Dendritic cell treated with granulocyte-macrophage colony-stimulating factor and Interleukin-4, amounts not matched to agents 40 ng/mL and 50 ng/mL, for 4 days (primary cell): ENCODE results near the gene SPDYE17.
"Not testable (repeated sequence)": the region's sequence is repeated elsewhere in the genome, so short reads cannot be mapped to it uniquely, and the experiment has no call there.

ENCODE experiments used
- H3K27ac Mint-ChIP-seq: one replicate; pipeline ENCODE4 v1.8.0; 2022; ENCODE audit warnings: mild to moderate bottlenecking, mixed read lengths
- H3K27me3 Mint-ChIP-seq: one replicate; pipeline ENCODE4 v1.8.0; 2022; ENCODE audit warnings: mild to moderate bottlenecking, mixed read lengths
- H3K36me3 Mint-ChIP-seq: one replicate; pipeline ENCODE4 v1.8.0; 2022; ENCODE audit warnings: low read depth, mixed read lengths
- H3K4me1 Mint-ChIP-seq: one replicate; pipeline ENCODE4 v1.8.0; 2022; ENCODE audit warnings: low read depth, mixed read lengths
- H3K4me3 Mint-ChIP-seq: one replicate; pipeline ENCODE4 v1.8.0; 2022; ENCODE audit warnings: mild to moderate bottlenecking, moderate library complexity, mixed read lengths
- H3K9me3 Mint-ChIP-seq: one replicate; pipeline ENCODE4 v1.8.0; 2022; ENCODE audit warnings: mixed read lengths
- intact Hi-C: fragments of 100-400 bp; cut with micrococcal nuclease; formaldehyde crosslinking; loops from one replicate; pipeline ENCODE4 v1.15.0; 2022

Gene SPDYE17, protein sequence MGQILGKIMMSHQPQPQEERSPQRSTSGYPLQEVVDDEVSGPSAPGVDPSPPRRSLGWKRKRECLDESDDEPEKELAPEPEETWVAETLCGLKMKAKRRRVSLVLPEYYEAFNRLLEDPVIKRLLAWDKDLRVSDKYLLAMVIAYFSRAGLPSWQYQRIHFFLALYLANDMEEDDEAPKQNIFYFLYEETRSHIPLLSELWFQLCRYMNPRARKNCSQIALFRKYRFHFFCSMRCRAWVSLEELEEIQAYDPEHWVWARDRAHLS

DNA sequence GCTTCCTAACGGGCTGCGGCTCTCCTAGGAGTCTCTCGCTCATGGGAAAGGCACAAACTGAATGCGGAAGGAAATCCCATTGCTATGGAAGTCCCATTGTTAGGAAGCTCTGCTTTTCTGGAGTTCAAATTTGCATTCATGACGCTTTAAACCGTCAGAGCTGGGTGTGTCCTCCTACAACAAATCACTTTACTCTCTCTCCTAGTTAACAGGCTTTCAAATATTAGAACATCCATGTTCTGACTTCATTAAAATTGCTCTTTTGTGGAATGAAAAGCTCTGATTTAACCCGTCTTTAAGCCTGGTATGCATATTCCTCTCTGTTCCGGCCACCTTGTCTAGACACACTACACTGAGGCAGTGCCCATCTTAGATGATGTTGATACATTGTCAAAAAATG lies at the start of gene SPDYE17:
Gene SPDYE17 (minus strand): TSS at position 101 of the 400 bp plus-strand sequence. CDS start 1,791 bp downstream, outside the sequence.
- H3K4me3 Mint-ChIP-seq, H3K4me1 Mint-ChIP-seq, H3K27me3 Mint-ChIP-seq, H3K9me3 Mint-ChIP-seq, intact Hi-C loops, H3K36me3 Mint-ChIP-seq, H3K27ac Mint-ChIP-seq: not testable (repeated sequence)

DNA sequence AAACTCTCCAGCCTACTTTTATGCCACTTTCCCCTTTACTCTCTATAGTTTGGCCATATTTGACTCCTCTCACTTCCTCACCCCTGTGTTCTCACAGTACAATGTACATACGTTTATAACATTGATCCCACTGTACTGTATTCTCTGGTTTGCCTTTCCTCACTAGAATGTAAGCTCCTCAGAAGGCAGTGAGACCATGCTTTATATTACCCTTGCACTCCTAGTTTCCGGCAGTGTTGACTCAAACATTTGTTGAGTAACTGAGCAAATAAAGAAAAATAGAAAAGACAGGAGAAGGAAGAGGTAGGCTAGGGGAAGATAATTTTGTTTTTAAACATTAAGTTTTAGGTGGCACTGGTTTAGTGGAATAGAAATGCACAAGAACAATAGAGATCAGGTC lies 48.1 kb upstream of the SPDYE17 start:
- H3K27me3 Mint-ChIP-seq, H3K27ac Mint-ChIP-seq, H3K4me3 Mint-ChIP-seq, intact Hi-C loops, H3K36me3 Mint-ChIP-seq, H3K4me1 Mint-ChIP-seq, H3K9me3 Mint-ChIP-seq: not testable (repeated sequence)

DNA sequence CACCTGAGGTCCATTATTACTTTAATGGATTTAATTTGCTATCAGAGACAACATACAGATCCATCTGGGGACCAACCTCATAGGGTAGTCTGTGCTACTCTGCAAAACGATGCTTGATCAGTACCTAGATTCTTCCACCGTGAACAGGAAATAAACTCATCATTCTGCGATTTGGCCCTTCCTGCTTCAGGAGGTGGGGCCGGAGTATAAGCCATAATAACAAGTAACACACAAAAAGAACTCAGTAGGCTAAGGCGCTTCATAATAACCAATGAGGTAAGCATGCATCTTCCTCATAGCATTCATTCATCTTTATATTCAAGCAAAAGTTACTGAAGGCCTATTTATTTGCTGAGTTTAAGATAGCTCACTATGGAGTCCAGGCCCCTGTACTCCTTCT lies 47.5 kb upstream of the SPDYE17 start:
- not testable (repeated sequence) for H3K9me3 Mint-ChIP-seq

DNA sequence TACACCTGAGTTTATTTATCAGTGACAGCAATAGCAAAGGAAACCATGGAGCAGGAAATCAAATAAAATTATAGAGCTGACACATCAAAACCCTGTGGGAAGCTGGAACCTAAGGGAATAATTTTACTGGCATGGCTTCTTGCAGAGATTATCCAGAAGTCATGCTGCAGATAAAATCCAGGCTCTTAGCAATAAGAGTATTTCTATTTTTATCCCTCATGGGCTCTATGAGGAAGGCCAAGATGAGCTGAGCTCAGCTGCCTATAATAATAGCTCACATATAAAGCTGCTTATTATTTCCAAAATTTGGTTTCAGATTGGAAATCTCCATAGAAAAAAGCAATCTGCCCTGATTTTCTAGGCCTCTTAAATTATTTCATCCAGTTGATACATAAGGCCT lies 47.0 kb upstream of the SPDYE17 start:
- H3K4me1 Mint-ChIP-seq, intact Hi-C loops, H3K27ac Mint-ChIP-seq, H3K4me3 Mint-ChIP-seq, H3K9me3 Mint-ChIP-seq, H3K27me3 Mint-ChIP-seq: not testable (repeated sequence)
- peaks cover 14% of the 10 kb centered on the region for H3K36me3 Mint-ChIP-seq

More for the DNA sequence above, 47.5 kb upstream of the SPDYE17 start:
- H3K4me1 Mint-ChIP-seq, H3K27me3 Mint-ChIP-seq, intact Hi-C loops, H3K27ac Mint-ChIP-seq, H3K36me3 Mint-ChIP-seq, H3K4me3 Mint-ChIP-seq: not testable (repeated sequence)

DNA sequence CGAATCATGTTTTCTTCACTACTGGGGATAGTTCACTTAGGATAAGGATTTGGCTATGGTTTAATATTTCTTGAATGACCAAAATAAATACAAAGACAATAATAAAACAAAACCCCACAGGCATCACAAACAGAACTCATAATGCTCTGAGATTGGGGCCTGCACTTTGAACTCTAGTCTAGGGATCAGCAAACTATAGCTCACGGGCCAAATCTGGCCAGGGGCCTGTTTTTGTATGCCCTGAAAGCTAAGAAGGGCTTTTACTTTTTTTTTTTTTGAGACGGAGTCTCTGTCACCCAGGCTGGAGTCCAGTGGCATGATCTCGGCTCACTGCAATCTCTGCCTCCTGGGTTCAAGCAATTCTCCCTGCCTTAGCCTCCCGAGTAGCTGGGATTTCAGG lies 44.9 kb upstream of the SPDYE17 start:
- H3K27me3 Mint-ChIP-seq, H3K4me1 Mint-ChIP-seq, H3K9me3 Mint-ChIP-seq, intact Hi-C loops, H3K4me3 Mint-ChIP-seq, H3K27ac Mint-ChIP-seq: not testable (repeated sequence)
- H3K36me3 Mint-ChIP-seq, result peaks cover 17% of the 10 kb centered on the region

DNA sequence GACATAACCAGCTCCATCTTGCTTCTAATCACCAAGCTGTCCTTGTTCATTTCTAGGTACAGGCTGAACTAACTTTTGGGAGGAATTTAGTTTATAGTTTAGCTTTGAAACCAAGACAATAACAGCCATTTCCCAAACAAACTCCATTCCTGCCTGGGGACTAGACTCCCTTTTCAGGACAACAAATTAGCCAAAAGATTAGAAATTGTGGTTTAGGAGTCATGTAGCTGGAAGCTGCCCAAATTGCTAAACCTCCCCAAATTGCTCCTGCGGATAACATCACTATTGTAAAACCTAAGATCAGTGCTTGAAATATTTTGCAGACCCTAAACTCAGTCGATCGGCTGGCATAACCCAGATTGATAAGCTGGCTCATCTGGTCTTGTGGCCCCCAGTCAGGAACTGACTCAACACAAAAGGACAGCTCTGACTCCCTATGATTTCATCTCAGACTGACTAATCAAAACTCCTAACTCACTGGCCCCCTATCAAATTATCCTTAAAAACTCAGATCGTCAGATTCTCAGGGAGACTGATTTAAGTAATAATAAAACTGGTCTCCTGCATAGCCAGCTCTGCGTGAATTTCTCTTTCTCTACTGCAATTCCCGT lies 42.7 kb upstream of the SPDYE17 start:
- H3K9me3 Mint-ChIP-seq, H3K27me3 Mint-ChIP-seq, H3K4me3 Mint-ChIP-seq, H3K27ac Mint-ChIP-seq, H3K4me1 Mint-ChIP-seq, intact Hi-C loops: not testable (repeated sequence)
- H3K36me3 Mint-ChIP-seq, result peaks cover 39% of the 10 kb centered on the region

DNA sequence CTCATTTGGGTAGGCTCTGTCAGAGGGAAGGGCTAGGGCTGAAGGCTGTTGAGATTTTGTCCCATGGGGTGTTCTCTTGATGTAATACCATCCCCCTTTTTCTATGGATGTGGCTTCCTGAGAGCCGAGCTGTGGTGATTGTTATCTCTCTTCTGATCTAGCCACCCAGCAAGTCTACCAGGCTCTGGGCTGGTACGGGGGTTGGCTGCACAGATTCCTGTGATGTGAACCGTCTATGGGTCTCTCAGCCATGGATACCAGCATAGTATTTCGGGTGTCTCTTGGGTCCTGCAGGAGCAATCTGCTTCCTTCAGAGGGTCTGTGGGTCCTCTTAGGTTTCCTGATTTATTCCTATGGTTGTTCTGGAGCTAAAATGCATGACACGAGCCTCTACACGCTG lies 38.9 kb upstream of the SPDYE17 start:
- H3K36me3 Mint-ChIP-seq, result peaks cover 42% of the 10 kb centered on the region
- H3K9me3 Mint-ChIP-seq, intact Hi-C loops, H3K27me3 Mint-ChIP-seq, H3K4me3 Mint-ChIP-seq, H3K27ac Mint-ChIP-seq, H3K4me1 Mint-ChIP-seq: not testable (repeated sequence)

DNA sequence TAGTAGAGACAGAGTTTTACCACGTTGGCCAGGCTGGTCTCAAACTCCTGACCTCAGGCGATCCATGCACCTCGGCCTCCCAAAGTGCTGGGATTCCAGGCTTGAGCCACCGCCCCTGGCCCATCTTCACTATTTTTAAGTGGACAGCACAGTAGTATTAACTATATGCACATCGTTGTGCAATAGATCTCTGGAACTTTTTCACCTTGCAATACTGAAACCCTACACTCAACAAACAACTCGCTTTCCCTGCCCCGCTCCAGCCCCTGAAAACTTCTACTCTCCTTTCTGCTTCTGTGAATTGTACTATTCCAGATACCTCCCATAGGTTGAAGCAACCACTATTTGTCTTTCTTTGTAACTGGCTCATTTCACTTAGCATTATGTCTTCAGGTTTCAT lies 33.7 kb upstream of the SPDYE17 start:
- H3K36me3 Mint-ChIP-seq, result peaks cover 30% of the 10 kb centered on the region
- H3K4me3 Mint-ChIP-seq, H3K27ac Mint-ChIP-seq, H3K4me1 Mint-ChIP-seq, H3K27me3 Mint-ChIP-seq, intact Hi-C loops, H3K9me3 Mint-ChIP-seq: not testable (repeated sequence)

DNA sequence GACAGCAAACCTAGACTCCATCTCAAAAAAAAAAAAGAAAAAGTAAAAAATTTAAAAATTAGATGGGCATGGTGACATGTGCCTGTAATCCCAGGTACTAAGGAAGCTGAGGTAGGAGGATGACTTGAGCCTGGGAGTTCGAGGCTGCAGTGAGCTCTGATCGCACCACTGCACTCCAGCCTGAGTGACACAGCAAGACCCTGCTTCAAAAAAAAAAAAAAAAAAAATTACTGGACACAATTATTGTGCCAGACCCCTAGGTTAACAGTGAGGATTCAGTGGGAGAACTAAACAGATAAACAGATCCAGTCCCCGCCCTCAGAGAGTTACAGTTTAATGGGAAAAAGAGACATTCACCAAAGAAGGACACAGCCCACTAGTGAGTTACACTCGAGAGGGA lies 31.6 kb upstream of the SPDYE17 start:
- H3K36me3 Mint-ChIP-seq, result peaks cover 24% of the 10 kb centered on the region
- H3K27ac Mint-ChIP-seq, H3K4me1 Mint-ChIP-seq, H3K9me3 Mint-ChIP-seq, intact Hi-C loops, H3K4me3 Mint-ChIP-seq, H3K27me3 Mint-ChIP-seq: not testable (repeated sequence)

DNA sequence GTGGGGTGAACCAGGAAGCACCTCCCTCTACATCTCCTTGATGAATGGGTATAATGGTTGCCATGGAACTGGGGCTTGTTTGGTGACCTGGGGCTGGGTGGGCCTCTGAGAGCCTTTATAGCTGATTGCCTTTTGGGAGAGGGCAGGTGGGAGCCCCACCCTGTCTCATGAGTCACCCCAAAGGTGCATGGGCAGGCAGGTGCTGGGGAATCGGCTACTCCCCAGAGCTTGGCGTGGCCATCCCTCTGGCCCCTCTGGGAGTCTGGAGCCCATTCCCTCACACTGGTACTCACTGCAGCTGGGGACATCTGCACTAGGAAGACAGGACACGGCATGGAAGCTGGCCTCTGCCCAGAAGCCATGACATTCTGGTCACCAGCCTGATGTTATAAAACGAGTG lies 30.4 kb upstream of the SPDYE17 start, which contains the start of gene SPDYE18:
Gene SPDYE18 (minus strand): TSS at position 2 of the 400 bp plus-strand sequence. CDS start 2,046 bp downstream, outside the sequence.
- H3K9me3 Mint-ChIP-seq, intact Hi-C loops, H3K27ac Mint-ChIP-seq, H3K4me3 Mint-ChIP-seq, H3K4me1 Mint-ChIP-seq, H3K27me3 Mint-ChIP-seq: not testable (repeated sequence)
- peaks cover 24% of the 10 kb centered on the region for H3K36me3 Mint-ChIP-seq

DNA sequence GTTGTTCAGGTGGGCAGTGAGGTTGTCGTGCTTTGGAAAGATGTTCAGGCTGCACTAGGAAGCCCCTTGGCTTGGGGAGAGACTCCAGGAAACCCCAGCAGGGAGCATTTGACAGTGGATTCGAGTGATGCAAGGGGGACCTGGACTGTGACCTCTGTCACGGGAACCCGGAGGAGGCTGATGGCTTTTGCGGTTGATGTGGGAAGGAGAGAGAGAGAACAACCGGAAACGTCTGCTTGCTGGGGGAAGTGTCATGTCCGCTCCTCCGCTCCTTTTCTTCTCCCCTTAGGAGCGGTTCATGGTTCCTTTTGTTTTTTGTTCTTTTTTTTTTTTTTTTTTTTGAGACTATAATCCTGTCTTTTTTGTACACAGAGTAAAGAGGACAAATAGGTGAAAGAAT lies 5.8 kb downstream of the SPDYE17 start:
- H3K27ac Mint-ChIP-seq, H3K9me3 Mint-ChIP-seq, H3K4me3 Mint-ChIP-seq, intact Hi-C loops, H3K27me3 Mint-ChIP-seq, H3K4me1 Mint-ChIP-seq, H3K36me3 Mint-ChIP-seq: not testable (repeated sequence)

DNA sequence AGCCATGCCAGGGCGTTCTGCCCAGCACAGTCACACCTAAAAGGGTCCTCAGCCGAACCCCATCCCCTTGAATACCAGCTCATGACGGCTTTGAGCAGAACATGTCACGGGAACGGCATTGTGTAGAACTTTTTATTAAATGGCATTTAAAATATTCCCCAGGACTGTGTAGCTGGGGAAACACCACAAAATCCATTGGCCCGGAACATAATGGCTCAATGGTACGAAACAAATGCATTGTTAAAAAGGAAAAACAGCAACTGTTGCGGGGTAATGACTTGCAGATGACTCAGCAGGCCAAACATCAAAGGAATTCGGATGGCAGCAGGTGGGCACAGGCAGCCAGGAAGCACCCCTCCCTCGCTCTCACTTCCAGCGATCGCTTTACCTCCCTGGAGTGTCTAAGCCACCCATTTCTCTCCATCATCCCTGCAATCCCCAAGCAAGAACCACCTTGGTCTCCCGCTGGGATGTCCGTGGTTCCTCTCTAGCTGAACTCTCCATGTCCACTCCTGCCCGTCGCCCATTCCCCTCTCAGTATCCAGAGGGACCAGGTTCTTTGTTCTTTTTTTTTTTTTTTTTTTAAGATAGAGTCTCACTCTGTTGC lies 22.0 kb downstream of the SPDYE17 start:
- H3K27me3 Mint-ChIP-seq, H3K4me1 Mint-ChIP-seq, intact Hi-C loops, H3K27ac Mint-ChIP-seq, H3K4me3 Mint-ChIP-seq, H3K9me3 Mint-ChIP-seq: not testable (repeated sequence)
- H3K36me3 Mint-ChIP-seq, result peaks cover 20% of the 10 kb centered on the region

DNA sequence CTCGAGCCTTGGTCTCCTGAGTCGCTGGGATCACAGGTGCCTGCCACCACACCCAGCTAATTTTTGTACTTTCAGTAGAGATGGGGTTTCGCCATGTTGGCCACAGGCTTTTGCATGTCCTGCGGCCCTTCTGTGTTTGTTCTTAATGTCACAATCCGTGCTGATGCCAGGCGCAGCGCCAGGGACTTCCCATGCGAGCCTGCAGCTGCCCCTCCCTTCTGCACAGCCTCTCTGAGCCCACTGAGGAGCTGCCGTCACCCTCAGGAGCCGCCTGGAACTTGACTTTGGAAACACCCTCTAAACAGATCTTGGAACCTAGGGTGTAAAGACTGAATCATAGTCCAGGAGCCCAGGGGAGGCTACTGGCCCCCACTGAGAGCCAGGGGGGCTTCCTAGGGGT lies 24.2 kb downstream of the SPDYE17 start:
- peaks cover 36% of the 10 kb centered on the region for H3K36me3 Mint-ChIP-seq
- intact Hi-C loops, H3K27me3 Mint-ChIP-seq, H3K27ac Mint-ChIP-seq, H3K4me3 Mint-ChIP-seq, H3K4me1 Mint-ChIP-seq, H3K9me3 Mint-ChIP-seq: not testable (repeated sequence)

DNA sequence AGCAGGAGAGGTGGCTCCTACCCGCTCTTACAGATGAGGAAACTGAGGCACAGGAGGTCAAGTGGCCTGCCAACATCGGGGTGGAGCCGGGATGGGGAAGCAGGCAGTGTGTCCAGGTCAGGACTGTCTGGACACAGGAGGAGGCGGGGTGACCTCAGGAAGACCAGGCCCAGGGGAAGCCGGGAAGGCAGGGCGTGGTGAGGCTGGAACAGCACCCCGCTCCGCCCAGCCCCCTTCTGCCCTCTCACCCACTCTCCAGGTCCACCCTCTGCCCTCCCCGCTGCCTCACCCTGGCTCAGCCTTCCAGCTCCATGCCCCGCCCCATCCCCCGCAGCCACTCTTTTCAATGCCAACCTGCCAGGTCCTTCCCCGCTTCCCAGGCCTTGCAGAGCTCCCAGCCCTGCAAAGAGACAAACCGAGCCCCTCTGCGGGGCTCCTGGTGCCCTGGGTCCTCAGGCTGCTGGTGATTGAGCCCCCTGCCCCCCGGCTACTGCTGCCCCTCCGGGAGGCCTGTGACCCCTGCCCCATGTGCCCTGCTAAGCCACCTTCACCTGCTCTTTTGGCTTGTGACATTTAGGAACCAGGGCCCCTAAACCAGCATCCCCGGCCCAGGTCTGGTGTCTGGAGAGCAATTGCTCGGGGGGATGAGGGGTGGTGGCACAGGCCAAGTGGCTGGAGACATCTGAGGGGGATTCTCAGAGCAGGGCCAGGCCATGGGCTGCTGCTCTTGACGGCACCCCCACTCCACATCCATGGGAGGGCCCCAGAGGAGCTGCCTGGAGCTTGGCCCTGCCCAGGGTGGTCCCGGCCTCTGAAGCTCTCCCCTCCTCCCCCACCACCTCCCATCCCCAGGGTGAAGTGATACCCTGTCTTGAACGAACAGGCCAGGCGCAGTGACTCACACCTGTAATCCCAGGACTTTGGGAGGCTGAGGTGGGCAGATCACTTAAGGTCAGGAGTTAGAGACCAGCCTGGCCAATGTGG lies 25.7 kb downstream of the SPDYE17 start:
- H3K27ac Mint-ChIP-seq, H3K27me3 Mint-ChIP-seq, H3K4me1 Mint-ChIP-seq, intact Hi-C loops, H3K9me3 Mint-ChIP-seq, H3K4me3 Mint-ChIP-seq: not testable (repeated sequence)
- H3K36me3 Mint-ChIP-seq, result peaks cover 52% of the 10 kb centered on the region
